Ishikawa (cell line): ENCODE measurements around the gene CACNA1D.

Source experiments
- CEBPB ChIP-seq: IDR thresholded peaks from 2 replicates; pipeline ENCODE4 v1.6.1; 2012
- CREB1 ChIP-seq: IDR thresholded peaks from 2 replicates; pipeline ENCODE4 v1.6.1; 2012; ENCODE audit warnings: low read depth
- EGR1 ChIP-seq: IDR thresholded peaks from 2 replicates; pipeline ENCODE4 v1.6.1; 2012
- EP300 ChIP-seq: IDR thresholded peaks from 2 replicates; pipeline ENCODE4 v1.6.1; 2012; ENCODE audit warnings: borderline replicate concordance
- FOXM1 ChIP-seq: IDR thresholded peaks from 2 replicates; pipeline ENCODE4 v1.6.1; 2012; ENCODE audit warnings: low read depth, borderline replicate concordance
- MAX ChIP-seq: IDR thresholded peaks from 2 replicates; pipeline ENCODE4 v1.6.1; 2012
- NFIC ChIP-seq: IDR thresholded peaks from 2 replicates; pipeline ENCODE4 v1.6.1; 2012
- RAD21 ChIP-seq: IDR thresholded peaks from 2 replicates; pipeline ENCODE4 v1.6.1; 2012; ENCODE audit warnings: low read depth
- REST ChIP-seq: IDR thresholded peaks from 2 replicates; pipeline ENCODE4 v1.6.1; 2012; ENCODE audit warnings: low read depth, mild to moderate bottlenecking
- TAF1 ChIP-seq: IDR thresholded peaks from 2 replicates; pipeline ENCODE4 v1.6.1; 2012; ENCODE audit warnings: low read depth, mild to moderate bottlenecking
- TCF12 ChIP-seq: IDR thresholded peaks from 2 replicates; pipeline ENCODE4 v1.6.1; 2012; ENCODE audit warnings: low read depth
- TEAD4 ChIP-seq: IDR thresholded peaks from 2 replicates; pipeline ENCODE4 v1.6.1; 2012
- USF1 ChIP-seq: IDR thresholded peaks from 2 replicates; pipeline ENCODE4 v1.6.1; 2012
- YY1 ChIP-seq: IDR thresholded peaks from 2 replicates; pipeline ENCODE4 v1.6.1; 2012; ENCODE audit warnings: low read depth
- ZBTB7A ChIP-seq: IDR thresholded peaks from 2 replicates; pipeline ENCODE4 v1.6.1; 2012; ENCODE audit warnings: low read depth

Gene CACNA1D

GRCh38 chr3:53650424-53650823 lies 156.0 kb downstream of the CACNA1D start:
- TF ChIP-seq CREB1 (no peak), EP300 (no peak), RAD21 (no peak), FOXM1 (no peak), REST (no peak), USF1 (no peak), CEBPB (no peak), NFIC (no peak), ZBTB7A (no peak), TAF1 (no peak)

- TF ChIP-seq FOXM1 (no peak), YY1 (no peak), TCF12 (no peak), REST (no peak)
Observed at GRCh38 chr3:53650928-53651661, 156.7 kb downstream of the CACNA1D start.

- TF ChIP-seq EGR1 (no peak), YY1 (no peak), TCF12 (no peak), EP300 (no peak), RAD21 (no peak), TEAD4 (no peak), CEBPB (no peak), REST (no peak), MAX (no peak), USF1 (no peak), ZBTB7A (no peak), FOXM1 (no peak)
Observed at GRCh38 chr3:53651927-53652326, 157.5 kb downstream of the CACNA1D start.

GRCh38 chr3:53657651-53658050 lies 163.2 kb downstream of the CACNA1D start:
- TF ChIP-seq YY1 (no peak), MAX (no peak), EGR1 (no peak), RAD21 (no peak), USF1 (no peak), CEBPB (no peak), ZBTB7A (no peak), TCF12 (no peak), EP300 (no peak), TAF1 (no peak), TEAD4 (no peak), NFIC (no peak), REST (no peak), FOXM1 (no peak)
